Measurements from ENCODE around the gene FAM90A1. TPM values are rescaled to one million over a fixed set of nuclear protein-coding genes. Genes with fewer than 3 reads are reported as not detected.

Gene FAM90A1
- total RNA-seq, 4 donors from 2014 or later = under 0.01 TPM; not detected in 3

Other genes starting within 250 kb of the FAM90A1 start
- 10 to 100 TPM; 17.4 to 29.0 (median 23.9) TPM for gene FOXJ2, start 194.9 kb downstream of the FAM90A1 start, total RNA-seq
- 10 to 100 TPM in 1 of 4 donors, 1 to 10 TPM in 3; 4.9 to 18.7 (median 9.0) TPM for gene C3AR1, start 161.3 kb downstream of the FAM90A1 start, total RNA-seq
- 10 to 100 TPM; 17.9 to 29.2 (median 23.0) TPM for gene NECAP1, start 145.3 kb downstream of the FAM90A1 start, total RNA-seq
- gene CLEC4A, start 104.0 kb downstream of the FAM90A1 start, total RNA-seq = 1 to 10 TPM in 2 of 4 donors, under 1 TPM in 2; 0.40 to 2.2 (median 0.91) TPM
- not detected for gene ZNF705A, start 70.6 kb downstream of the FAM90A1 start, total RNA-seq
- not detected for gene CLEC6A, start 228.3 kb upstream of the FAM90A1 start, total RNA-seq

Measured in esophagus muscularis mucosa (tissue), 4 donors.